Breast epithelium (tissue), 3 donors: Measurements from ENCODE around the gene SMIM24.

Experiments
- POLR2A ChIP-seq: fragments of 450-650 bp; IDR thresholded peaks from one replicate; pipeline ENCODE4 v1.6.1; 2016; ENCODE audit warnings: antibody characterized with exemption, mild to moderate bottlenecking, moderate library complexity
- TF ChIP-seq, protein P1 (sequence below), 3 donors: fragments of 450-650 bp; IDR thresholded peaks; one replicate each; pipeline ENCODE4 v1.5.1; 2016 to 2017; ENCODE audit warnings: antibody characterized with exemption in 3 of 3, mild to moderate bottlenecking in 3 of 3, moderate library complexity in 3 of 3

- TF ChIP-seq, protein P1, sequence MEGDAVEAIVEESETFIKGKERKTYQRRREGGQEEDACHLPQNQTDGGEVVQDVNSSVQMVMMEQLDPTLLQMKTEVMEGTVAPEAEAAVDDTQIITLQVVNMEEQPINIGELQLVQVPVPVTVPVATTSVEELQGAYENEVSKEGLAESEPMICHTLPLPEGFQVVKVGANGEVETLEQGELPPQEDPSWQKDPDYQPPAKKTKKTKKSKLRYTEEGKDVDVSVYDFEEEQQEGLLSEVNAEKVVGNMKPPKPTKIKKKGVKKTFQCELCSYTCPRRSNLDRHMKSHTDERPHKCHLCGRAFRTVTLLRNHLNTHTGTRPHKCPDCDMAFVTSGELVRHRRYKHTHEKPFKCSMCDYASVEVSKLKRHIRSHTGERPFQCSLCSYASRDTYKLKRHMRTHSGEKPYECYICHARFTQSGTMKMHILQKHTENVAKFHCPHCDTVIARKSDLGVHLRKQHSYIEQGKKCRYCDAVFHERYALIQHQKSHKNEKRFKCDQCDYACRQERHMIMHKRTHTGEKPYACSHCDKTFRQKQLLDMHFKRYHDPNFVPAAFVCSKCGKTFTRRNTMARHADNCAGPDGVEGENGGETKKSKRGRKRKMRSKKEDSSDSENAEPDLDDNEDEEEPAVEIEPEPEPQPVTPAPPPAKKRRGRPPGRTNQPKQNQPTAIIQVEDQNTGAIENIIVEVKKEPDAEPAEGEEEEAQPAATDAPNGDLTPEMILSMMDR (IDR thresholded peaks at IDR 0.05) = no peak
- no peak for TF ChIP-seq POLR2A
Observed at GRCh38 chr19:3492131-3492839, 12.0 kb upstream of the SMIM24 start.
